Measurements from ENCODE around the gene NUFIP2.

DNA sequence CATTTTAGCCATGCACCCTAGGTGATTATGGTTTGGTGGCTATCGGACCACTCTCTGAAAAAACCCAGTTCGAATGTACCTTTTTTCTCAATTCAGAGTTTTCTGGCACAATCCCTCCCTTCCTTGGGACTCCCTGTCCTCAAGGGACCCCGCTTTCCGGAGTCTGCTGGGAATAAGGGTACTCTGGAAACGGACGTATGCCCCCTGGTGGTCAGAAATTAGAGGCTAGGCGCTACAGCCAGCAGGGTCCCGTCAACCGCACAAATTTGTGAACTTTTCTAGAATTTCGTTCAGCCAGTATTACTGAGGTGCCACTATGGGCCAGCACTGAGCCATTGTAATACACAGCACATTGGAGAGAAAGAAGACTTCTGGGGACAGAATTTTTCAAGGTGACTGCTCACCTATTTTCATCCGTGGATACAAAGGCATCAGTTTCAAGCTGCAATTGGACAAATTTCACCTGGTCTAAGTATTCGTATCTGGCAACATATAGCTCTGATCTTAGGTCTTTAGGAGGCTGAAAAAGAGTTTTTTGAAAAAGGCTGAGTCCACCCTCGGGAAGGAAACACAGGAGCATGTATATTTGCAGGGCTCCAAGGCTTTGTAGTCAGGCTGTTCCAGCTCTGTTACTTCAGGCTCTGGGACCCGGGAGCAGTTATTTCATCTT, 74.4 kb downstream of the NUFIP2 start:
- TF ChIP-seq POLR2A (IDR thresholded peaks at IDR 0.05), result no peak
- TF ChIP-seq CTCF (IDR thresholded peaks at IDR 0.05), result peak; percentile 75 to 87 (median 85)
- no peak for TF ChIP-seq EP300 (IDR thresholded peaks at IDR 0.05)
